NCI-H460 (cell line): ENCODE results near the gene SACM1L. TPM values are rescaled to one million over a fixed set of nuclear protein-coding genes. Genes with fewer than 3 reads are reported as not detected.
A peak's percentile ranks its signal among the peaks of the same experiment; 100 is the strongest.
"Not testable (repeated sequence)": the region's sequence is repeated elsewhere in the genome, so short reads cannot be mapped to it uniquely, and the experiment has no call there.

Experiments
- DNase-seq: peaks from one replicate; pipeline ENCODE4 v3.0.0-alpha.2; 2016; ENCODE audit warnings: low read depth; ENCODE audit errors: extremely low read depth
- total RNA-seq: library from RNA; depleted of rRNA; stranded (reverse); fragments of >200 nt; shearing (Covaris generic); gene quantifications from 2 replicates; pipeline ENCODE4 v1.2.3, GENCODE V29; 2014

SACM1L gene
- total RNA-seq, 1 experiment from 2014 or later = 24.3 TPM

DNA sequence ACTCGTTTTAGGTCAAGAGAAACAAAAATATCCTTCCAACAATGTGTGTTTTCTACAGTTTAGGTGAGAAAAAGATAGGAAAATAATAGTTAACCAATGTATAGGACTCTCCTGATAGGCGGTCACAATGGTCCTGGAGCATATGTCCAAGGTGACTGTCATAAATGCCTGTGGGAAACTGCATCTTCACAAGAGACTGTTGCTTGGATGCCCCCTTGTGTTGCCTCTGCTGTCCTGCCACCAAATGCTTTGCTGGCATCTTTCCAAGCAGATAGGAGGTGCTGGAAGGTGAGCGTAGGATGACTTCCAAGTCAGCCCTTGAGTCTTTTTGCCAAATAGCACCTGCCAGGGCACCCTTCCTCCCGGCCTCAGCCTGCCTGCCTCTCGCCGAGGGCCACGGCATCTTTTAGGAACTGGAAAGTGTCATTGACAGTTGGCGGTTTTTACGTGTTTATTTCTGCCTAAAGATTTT lies 24.1 kb upstream of the SACM1L start:
- peak; percentile 51 for DNase-seq

DNA sequence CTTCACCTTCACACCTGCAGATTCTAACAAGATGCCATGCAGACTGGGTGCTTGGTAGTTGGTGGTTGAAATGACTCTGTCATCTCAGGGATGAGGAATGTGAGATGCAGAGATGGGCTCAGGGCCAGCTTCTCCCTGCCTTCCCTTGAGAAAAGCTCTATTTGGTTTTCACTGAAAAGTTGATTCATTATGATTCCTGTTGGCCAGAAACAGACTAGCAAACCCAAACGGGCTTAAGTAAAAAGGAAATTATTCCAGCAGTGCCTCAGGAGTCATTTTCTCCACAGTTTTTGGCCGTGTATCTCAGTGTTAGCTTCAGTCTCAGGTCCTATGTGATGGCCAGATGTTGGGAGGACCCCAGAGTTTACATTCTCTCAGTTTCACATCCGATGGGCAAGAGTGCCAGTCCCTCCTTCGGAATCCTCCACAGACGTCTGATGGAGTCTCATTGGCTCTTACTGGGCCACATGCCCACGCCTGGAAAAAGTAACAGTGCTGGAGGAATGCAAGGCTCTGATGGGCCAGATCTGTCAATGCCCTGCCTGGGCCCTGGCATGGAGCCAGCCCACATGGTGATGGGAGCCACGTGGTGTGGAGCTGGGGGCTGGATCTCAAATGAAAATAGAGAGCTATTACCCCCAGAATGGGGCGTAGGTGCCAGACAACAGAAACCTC lies 22.3 kb upstream of the SACM1L start:
- no peak for DNase-seq

DNA sequence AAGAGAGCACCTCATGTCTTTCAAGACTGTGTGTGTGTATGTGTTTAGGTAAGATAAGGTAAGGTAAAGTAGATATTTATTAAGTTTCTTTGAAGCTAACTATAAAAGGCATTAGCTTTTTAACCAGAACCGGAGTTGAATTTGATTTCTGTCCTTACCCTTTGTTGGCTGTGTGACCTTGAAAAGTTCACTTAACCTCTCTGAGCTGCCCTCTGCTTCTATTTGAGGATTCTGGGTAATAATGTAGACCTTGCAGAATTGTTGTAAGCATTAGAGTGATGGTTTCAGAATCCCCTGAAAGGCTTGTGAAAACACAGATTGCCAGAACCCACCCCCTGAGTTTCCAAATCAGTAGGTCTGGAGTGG lies 21.6 kb upstream of the SACM1L start:
- DNase-seq = no peak

DNA sequence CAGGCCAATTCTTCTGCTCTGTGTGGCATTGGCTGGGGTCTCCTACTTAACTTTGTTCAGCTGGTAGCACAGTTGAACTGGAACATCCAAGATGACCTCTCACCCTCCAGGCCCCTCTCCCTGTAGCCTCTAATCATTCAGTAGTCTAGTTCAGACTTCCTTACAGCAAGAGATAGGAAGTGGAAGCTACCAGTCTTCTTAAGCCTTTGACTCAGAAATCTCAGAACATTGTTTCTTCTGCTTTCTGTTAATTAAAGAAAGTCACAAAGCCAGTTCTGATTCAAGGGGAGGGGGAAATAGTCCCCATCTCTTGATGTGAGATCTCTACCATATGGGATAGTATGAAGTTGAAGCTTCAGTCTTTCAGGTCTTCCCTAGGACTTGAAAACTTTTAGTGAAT lies 18.8 kb upstream of the SACM1L start:
- DNase-seq = no peak

DNA sequence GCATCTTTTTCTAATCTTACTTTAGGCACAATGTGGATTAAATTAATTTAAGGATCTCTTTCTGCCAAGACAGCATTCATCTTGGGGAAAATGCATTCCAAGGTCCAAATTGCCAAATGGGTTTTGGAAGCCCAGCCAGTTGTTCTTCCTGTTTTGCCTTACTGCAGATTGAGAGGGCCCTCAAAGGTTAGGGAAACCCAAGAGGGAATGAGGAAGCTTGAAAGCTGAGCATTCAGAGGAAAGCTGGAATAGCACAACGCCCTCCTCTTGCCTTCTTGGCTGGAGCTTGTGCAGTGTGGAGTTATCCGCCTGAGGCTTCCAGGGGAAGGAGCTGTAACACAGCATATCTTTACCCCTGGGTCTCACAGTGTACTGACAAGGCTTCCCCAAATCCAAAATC lies 18.2 kb upstream of the SACM1L start:
- DNase-seq = no peak

DNA sequence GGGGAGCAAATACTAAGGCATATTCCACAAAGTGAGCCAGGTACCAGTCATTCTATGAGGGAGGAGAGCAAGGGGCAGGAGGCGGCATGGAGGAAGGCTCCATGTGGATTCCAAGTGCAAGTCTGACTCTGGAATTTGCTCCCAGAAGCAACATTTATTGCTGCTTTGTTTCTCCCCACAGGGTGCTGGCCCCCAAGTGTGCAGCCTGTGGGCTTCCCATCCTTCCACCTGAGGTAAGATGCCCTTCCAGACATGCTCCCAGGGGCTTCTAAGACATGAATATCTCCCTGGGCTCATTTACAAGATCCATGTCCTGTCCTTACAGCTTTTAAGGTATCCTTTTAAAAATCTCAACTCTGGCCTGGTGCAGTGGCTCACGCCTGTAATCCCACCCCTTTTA lies 15.9 kb upstream of the SACM1L start:
- no peak for DNase-seq

DNA sequence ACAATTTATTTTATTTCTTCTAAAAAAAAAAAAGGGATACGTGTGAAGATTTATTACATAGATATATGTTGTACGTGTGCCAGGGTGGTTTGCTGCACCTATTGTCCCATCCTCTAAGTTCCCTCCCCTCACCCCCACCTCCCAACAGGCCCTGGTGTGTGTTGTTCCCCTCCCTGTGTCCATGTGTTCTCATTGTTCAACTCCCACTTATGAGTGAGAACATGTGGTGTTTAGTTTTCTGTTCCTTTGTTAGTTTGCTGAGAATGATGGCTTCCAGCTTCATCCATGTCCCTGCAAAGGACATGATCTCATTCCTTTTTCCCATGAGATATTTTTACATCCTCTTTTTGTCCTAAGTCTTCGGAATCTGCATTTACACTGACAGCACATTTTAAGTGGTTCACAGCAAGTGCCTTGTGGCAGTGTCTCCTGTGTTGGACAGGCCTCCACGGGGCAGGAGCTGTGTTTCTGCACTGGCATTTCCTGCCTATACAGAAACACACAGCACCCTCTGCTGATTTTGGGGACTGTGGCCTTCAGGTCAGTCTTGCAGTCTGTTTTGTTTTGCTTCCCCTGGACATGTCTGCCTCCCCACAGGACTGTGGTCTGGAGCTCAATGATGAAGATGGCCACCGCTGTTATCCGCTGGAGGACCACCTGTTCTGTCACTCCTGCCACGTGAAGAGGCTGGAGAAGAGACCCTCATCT lies 12.7 kb upstream of the SACM1L start:
- DNase-seq = no peak

DNA sequence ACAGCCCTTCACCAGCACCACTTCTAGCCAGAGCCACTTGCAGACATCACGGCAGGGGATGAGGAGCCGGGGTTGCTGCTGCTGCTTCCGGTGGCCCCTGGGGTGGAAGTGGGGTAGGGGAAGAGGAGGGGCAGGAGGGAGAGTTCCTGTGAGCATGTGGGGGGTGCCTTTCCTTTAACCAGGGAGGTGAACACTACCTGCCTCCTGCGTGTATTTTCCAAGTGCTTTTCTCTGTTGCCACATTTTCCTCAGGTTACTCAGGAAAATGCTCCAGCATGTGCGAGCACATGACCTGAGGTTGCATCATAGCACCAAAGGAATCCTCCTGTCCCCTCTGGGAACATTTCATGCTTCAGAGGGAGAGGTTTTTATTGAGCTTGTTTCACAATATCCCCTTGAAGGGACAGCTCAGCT lies 12.2 kb upstream of the SACM1L start:
- DNase-seq = no peak

DNA sequence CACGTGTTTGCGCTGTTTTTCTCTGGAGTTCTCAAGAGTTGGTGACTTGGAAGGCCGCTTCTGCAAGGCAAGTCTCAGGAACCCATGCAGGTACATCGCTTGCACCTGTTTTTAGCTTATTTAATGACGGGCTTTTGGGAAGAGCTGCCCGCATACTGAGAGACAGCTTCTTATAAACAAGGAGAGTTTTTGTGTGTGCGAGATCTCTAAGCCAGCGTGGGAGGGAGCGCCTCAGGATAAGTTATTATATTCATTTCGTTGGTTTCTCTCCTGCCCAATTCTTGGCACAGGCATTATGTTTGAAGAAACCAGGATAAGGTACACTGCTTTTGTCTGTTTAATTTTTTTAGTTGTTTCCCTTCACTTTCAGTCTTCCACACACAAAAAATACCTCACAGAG lies 11.4 kb upstream of the SACM1L start:
- no peak for DNase-seq

DNA sequence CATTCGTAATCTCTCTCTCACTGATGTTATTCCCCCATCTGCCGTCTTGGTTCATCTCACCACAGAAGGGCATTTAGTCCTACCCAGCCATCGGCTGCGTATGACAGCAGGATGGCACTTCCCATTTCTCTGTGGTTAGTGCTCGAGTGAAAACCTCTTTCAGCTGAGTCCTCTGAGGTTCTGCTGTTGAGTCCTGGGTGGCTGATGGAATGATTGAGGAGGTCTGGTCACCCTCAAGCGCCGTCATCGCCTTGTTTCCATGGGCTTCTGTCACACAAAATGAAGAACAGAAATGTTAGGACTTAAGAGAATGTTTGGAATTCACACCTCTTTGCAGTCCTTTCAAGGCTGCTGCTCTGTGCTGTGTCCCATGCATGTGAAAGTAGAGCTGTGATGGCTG lies 9.4 kb upstream of the SACM1L start:
- DNase-seq = no peak

DNA sequence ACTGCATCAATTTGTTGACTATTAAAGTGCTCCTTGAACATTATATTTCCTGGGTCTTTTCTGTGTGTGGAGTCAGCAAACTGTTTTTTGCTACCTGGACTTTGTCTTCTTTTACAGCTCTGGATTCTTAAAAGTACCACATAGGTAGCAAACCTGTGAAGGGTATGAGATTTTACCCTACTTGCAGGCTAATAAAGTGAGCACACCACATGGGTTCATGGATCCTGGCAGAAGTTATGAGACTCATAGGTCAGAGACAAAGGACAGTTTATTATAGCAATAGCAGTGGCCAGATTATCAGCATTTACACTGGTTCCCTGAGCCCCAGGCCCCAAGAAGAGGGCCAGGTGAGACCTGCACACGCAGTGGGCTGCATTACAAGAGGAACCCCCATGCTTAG lies 8.0 kb upstream of the SACM1L start:
- DNase-seq = no peak

DNA sequence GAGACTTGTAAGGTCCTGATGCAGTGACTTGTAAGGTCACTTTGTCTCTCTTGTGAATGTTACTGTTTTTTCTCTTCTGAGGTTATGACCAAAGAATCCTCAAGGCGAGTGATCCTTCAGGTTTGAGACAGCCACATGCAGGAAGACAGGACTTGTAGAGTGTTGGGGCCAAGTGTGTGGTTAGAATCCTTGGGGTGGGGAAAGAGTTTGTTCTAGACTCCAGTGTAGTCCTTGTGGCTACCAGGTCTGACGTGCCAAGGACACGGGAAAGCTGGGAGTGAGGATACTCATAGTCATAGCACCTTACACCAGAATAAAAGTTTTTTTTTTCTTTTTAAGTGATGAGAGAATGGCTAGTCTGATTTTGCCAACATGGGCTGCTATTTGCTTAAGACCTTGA lies 7.3 kb upstream of the SACM1L start:
- no peak for DNase-seq

DNA sequence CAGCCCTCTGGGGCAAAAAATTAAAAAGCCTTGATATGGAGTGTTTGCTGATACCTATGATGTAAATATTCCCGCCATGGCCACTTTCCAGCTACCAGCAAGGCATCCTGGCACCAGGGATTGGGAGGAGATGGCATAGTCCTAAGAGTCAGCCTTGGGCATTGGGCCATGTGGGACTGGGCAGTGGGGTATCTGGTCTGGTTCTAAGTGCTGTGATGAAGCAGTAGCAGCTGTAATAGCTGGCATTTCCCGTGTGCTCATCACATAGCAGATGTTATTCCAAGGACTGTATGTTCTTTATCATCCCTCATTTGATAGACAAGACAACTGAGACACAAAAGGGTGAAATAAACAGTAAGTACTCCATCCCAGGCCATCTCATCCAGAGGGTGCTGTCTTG lies 6.9 kb upstream of the SACM1L start:
- DNase-seq = no peak

DNA sequence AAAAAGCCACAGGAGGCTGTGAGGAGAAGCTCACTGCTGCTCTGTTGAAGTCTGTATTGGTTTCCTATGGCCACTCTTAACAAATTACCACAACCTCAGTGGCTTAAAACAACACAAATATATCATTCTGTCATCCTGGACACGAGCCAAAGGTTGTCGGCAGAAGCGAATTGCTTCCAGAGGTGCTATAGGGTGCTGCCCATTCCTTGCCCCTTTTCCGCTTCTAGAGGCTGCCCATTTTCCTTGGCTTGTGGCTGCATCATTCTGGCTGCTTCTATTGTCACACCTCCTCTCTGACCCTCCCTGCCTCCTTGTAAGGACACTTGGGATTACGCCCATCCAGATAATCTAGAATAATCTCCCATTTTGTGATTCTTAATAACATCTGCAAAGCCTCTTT lies 6.4 kb upstream of the SACM1L start:
- DNase-seq = no peak

DNA sequence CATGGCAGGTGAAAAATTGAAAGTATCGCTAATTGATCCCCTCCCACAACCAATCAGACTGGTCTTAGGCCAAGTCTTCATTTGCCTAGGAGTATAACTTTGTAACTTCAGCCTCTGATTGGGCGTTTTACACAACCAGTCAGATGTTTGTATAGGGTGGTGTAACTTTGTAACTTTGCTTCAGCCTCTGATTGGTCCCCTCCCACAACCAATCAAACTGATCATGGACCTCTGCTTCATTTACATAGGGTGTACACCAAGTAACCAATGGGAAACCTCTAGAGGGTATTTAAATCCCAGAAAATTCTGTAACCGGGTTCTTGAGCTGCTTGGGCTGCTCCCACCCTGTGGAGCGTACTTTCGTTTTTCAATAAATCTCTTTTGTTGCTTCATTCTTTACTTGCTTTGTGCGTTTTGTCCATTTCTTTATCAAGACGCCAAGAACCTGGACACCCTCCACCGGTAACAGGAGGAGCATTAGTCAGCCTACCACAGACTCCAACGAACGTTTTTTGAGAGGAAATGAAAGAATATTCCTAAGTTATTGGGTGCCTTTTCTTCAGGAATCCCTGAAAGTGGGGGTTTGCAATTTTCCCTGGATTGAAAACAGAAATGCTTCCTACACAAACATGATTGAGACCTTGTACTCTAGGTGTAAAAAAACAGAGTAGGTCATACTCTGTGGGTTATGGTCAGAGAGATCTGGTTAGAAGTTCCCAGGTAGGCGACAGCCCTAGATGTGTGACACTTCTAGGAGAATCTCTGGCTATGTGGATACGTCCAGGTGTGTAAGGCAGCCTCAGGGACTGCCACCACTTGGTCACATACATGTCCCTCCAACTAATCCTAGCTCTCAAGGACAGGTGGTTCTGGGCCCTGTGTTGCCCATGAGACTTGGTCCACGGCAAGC lies 5.5 kb upstream of the SACM1L start:
- no peak for DNase-seq

DNA sequence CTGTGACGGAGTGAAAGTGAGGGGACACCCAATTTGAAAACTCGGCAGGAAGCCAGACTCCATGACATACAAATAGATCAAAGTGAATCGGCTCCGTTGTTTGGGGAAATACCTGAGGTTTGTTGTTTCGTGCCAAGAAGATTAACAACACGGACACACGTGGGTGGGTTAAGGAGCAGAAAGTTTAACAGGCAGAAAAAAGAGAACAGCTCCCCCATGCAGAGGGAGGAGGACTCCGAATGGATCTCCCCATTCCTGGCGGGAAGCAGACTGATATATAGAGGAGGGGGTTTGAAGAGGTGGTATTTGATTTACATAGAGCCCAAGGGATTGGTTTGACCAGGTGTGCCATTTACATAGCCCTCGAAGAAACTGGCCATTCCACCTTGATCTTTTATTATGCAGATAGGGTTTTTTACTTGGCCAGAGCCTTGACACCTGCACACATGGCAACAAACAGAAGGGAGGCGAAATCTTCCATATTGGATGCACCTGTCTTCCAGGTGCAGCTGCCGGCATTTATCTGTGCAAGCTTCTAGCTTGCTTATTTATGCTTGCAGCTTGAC lies 4.8 kb upstream of the SACM1L start:
- no peak for DNase-seq

DNA sequence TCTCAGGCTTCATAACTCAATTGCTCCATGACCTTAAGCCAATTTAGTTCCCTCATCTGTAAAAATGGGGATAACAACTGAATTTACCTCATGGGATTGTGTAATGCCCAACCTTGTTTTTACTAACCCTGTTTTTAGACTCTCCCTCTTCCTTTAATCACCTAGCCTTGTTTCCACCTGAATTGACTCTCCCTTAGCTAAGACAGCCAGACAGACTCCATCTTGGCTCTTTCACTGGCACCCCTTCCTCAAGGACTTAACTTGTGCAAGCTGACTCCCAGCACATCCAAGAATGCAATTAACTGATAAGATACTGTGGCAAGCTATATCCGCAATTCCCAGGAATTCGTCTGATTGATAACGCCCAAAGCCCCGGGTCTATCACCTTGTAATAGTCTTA lies 3.5 kb upstream of the SACM1L start:
- not testable (repeated sequence) for DNase-seq

DNA sequence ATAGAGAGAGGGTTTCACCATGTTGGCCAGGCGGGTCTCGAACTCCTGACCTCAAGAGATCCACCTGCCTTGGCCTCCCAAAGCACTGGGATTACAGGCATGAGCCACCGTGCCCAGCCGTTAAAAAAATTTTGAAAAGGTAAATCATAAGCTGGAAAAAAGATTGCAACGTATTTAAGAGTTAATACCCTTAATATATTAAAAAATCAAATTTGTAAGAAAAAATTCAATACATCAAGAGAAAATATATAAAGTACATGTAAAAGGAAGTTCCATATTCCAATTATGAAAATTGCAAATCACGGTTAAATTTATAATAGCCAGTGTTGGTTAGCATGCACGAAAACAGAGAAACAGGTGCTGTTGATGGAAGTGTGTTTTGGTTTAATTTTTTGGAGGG lies 2.3 kb upstream of the SACM1L start:
- no peak for DNase-seq

DNA sequence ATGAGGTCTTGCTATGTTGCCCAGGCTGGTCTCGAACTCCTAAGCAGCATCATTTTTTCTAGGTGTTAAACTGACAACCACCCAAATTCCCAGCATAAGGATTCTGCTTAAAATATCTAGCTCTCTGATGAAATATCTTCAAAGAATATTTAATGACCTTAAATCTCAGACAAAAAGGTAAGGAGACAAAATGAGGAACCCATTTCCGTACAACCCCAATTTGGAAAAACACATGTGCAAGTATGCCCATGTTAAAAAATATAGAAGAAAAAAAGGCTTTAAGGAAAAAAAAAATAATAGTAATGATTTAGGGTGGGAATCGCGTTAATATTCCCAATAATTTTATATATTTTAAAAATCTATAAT lies 1.4 kb upstream of the SACM1L start:
- DNase-seq = no peak

DNA sequence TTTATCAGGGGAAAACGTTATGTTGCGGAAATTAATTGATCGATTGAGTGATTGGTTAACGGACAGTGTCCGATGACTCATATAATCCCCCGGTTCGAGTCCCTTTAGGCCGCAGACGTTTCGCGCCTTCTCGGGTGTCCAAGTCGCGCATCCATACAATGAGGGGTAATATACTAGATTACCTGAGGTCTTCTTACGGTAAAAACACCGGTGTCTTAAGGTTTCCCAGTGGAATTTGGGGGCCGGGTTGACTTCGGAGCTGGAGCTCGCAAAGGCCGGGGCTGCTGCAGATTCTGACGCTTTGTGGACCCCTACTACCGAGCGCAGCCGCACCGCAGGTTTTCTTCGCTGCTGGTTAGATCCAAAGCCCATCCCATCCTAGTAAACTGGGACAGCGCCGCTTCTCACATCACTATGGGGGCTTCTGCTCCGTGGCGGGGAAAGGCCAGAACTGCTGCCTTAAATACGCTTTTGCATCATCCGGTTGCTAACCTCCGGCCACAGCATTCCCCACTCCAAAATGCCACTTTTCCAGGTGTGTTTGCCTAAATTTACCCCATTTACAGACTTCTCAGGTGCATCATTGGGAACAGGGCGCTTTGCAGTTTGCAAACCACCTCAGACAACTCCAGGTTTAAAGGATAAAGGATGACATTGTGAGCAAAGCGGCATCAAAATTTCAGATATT lies 858 bp upstream of the SACM1L start:
- DNase-seq = no peak

DNA sequence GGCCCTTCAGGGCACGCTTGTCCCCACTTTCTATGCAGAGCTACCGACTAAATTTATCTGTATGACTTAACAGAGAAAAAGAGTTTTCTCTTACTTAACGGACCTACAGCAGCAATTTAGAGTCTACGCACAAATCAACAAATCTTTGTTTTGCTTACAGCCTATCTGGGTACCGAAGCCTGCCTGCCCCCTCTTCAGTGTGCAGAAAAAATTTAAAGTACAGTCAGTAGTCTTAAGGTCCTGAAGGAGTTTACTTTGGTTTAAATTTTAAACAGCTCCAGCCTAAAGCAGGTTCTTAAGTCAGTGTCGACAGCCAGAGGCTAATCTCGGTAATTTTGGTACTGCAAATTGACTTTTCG lies 570 bp downstream of the SACM1L start:
- no peak for DNase-seq
